ENCODE results near the gene OPRL1.

The OPRL1 gene

DNA sequence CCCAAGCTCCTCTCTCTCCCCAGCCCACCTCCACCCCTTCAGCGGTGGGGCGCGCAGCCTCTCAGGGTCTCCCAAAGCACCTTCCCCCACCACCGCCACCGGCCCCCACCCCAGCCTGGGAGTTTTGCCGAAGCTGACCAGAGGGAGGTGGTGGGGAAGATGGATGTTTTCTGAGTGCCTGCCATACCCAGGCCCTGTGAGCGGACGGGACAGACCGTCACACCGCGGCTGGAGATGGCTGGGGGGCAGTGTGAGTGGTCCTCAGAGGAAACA is 38.2 kb upstream of the OPRL1 start:
- Histone ChIP-seq H3K27me3 (ENCODE audit: insufficient read depth, low read depth, severe bottlenecking) (no peaks in the 10 kb centered on the region), H3K36me3 (no peaks in the 10 kb centered on the region), H3K4me3 (ENCODE audit: low read depth, low read length) (peak overlapping the region; percentile 52), H3K27ac (no peak overlapping the region), H3K9me3 (ENCODE audit: severe bottlenecking) (no peaks in the 10 kb centered on the region)
- no peak for TF ChIP-seq CTCF (IDR thresholded peaks at IDR 0.05; ENCODE audit: low read depth, low read length)
- DNase-seq: no peak

GRCh38 chr20:64042054-64042781 is 37.7 kb upstream of the OPRL1 start:
- H3K9me3 ChIP-seq (ENCODE audit: severe bottlenecking): no peaks in the 10 kb centered on the region
- H3K36me3 ChIP-seq: no peaks in the 10 kb centered on the region
- H3K27me3 ChIP-seq (ENCODE audit: insufficient read depth, low read depth, severe bottlenecking): no peaks in the 10 kb centered on the region
- H3K27ac ChIP-seq: no peak overlapping the region
- no peak for TF ChIP-seq CTCF (IDR thresholded peaks at IDR 0.05; ENCODE audit: low read depth, low read length)
- peak overlapping the region; percentile 52 for H3K4me3 ChIP-seq (ENCODE audit: low read depth, low read length)
- DNase-seq: no peak

- no peak overlapping the region for H3K27ac ChIP-seq
- no peak overlapping the region for H3K4me3 ChIP-seq (ENCODE audit: low read depth, low read length)
- DNase-seq: no peak
- no peaks in the 10 kb centered on the region for H3K9me3 ChIP-seq (ENCODE audit: severe bottlenecking)
- no peaks in the 10 kb centered on the region for H3K36me3 ChIP-seq
- no peak for TF ChIP-seq CTCF (IDR thresholded peaks at IDR 0.05; ENCODE audit: low read depth, low read length)
- H3K27me3 ChIP-seq (ENCODE audit: insufficient read depth, low read depth, severe bottlenecking): no peaks in the 10 kb centered on the region
Measured at GRCh38 chr20:64043768-64044167, 36.1 kb upstream of the OPRL1 start.

- H3K4me3 ChIP-seq (ENCODE audit: low read depth, low read length): no peak overlapping the region
- no peaks in the 10 kb centered on the region for H3K9me3 ChIP-seq (ENCODE audit: severe bottlenecking)
- TF ChIP-seq CTCF (IDR thresholded peaks at IDR 0.05; ENCODE audit: low read depth, low read length): no peak
- H3K27me3 ChIP-seq (ENCODE audit: insufficient read depth, low read depth, severe bottlenecking): no peaks in the 10 kb centered on the region
- no peak overlapping the region for H3K27ac ChIP-seq
- H3K36me3 ChIP-seq: no peaks in the 10 kb centered on the region
- DNase-seq: no peak
Measured at GRCh38 chr20:64044484-64045247, 35.2 kb upstream of the OPRL1 start.

GRCh38 chr20:64045346-64046011 is 34.4 kb upstream of the OPRL1 start:
- H3K4me3 ChIP-seq (ENCODE audit: low read depth, low read length): no peak overlapping the region
- DNase-seq: no peak
- H3K9me3 ChIP-seq (ENCODE audit: severe bottlenecking): no peaks in the 10 kb centered on the region
- no peaks in the 10 kb centered on the region for H3K27me3 ChIP-seq (ENCODE audit: insufficient read depth, low read depth, severe bottlenecking)
- H3K27ac ChIP-seq: no peak overlapping the region
- no peaks in the 10 kb centered on the region for H3K36me3 ChIP-seq
- TF ChIP-seq CTCF (IDR thresholded peaks at IDR 0.05; ENCODE audit: low read depth, low read length): no peak

Measured in WERI-Rb-1 (cell line).